ENCODE data around the gene INPP4B.

INPP4B gene

DNA sequence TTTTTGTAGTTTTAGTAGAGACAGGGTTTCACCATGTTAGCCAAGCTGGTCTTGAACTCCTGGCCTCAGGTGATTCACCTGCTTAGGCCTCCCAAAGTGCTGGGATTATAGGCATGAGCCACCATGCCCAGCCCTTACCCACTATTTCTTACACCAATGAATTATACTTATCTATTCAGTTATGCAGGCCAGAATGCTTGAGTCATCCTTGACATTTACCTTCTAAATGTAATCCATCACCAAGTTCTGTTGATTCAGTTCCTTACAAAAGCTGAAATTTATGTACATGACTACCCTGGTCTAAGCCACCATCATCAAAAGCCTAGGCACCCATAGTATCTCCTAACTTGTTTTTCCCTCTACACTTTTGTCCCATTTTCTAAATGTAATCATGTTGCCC lies 624.0 kb downstream of the INPP4B start:
- Histone ChIP-seq H3K4me3 (ENCODE audit: low read depth in 1 of 2, low read length in 2 of 2) (no peak overlapping the region), H3K9ac (ENCODE audit: low read depth in 1 of 2, low read length in 2 of 2) (no peak overlapping the region), H3K27me3 (ENCODE audit: control insufficient read depth in 1 of 2, insufficient read depth in 2 of 2, low read length in 2 of 2) (no peaks in the 10 kb centered on the region), H3K4me1 (ENCODE audit: control insufficient read depth in 1 of 2, insufficient read depth in 2 of 2, low read length in 2 of 2) (no peaks in the 10 kb centered on the region), H3K36me3 (ENCODE audit: control insufficient read depth in 1 of 2, insufficient read depth in 2 of 2, low read length in 2 of 2) (no peaks in the 10 kb centered on the region), H3K9me3 (ENCODE audit: control insufficient read depth in 1 of 2, low read length in 2 of 2) (no peaks in the 10 kb centered on the region), H3K27ac (ENCODE audit: low read depth, low read length) (no peak overlapping the region)

DNA sequence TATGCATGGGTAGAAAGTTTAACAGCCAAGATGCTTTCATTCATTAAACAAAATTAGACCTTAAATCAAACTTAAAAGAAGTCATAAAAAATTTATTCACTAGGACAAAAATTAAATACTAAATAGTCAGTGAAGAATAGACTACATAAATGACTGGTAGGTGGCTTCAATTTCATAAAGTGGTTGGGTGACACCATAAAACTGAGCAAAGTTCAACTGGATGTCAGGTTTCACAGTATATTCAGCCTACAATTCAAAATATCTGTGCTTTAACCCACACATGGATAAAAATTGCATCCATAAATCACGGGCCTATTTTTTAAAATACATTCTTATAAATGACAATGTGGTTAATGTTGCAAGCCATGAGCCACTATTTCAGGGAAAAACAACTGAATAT lies 627.4 kb downstream of the INPP4B start:
- Histone ChIP-seq H3K27ac (ENCODE audit: low read depth, low read length) (no peak overlapping the region), H3K9me3 (ENCODE audit: control insufficient read depth in 1 of 2, low read length in 2 of 2) (no peaks in the 10 kb centered on the region), H3K4me1 (ENCODE audit: control insufficient read depth in 1 of 2, insufficient read depth in 2 of 2, low read length in 2 of 2) (no peaks in the 10 kb centered on the region), H3K4me3 (ENCODE audit: low read depth in 1 of 2, low read length in 2 of 2) (no peak overlapping the region), H3K9ac (ENCODE audit: low read depth in 1 of 2, low read length in 2 of 2) (no peak overlapping the region), H3K36me3 (ENCODE audit: control insufficient read depth in 1 of 2, insufficient read depth in 2 of 2, low read length in 2 of 2) (no peaks in the 10 kb centered on the region), H3K27me3 (ENCODE audit: control insufficient read depth in 1 of 2, insufficient read depth in 2 of 2, low read length in 2 of 2) (no peaks in the 10 kb centered on the region)

DNA sequence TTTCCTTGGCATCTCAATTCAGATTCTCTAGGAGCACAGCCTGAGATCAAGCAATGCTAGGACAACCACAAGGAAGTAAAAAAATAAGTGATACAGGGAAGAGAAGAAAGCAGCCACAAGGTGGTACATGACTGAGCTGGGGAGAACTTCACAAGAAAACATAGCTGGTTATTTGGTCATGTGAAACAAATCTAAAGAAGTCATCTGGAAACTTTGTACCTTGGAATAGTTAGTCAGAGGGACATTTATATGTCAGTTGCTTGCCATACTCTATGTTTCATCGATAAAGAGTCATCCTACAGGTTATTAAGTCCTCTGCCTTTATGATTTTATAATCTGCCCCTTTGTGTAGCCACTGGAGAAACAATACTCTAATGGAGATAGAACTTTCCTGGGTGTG lies 634.7 kb downstream of the INPP4B start:
- no peaks in the 10 kb centered on the region for H3K27me3 ChIP-seq (ENCODE audit: control insufficient read depth in 1 of 2, insufficient read depth in 2 of 2, low read length in 2 of 2)
- no peak overlapping the region for H3K27ac ChIP-seq (ENCODE audit: low read depth, low read length)
- no peaks in the 10 kb centered on the region for H3K9me3 ChIP-seq (ENCODE audit: control insufficient read depth in 1 of 2, low read length in 2 of 2)
- H3K36me3 ChIP-seq (ENCODE audit: control insufficient read depth in 1 of 2, insufficient read depth in 2 of 2, low read length in 2 of 2) = no peaks in the 10 kb centered on the region
- no peak overlapping the region for H3K9ac ChIP-seq (ENCODE audit: low read depth in 1 of 2, low read length in 2 of 2)
- no peak overlapping the region for H3K4me3 ChIP-seq (ENCODE audit: low read depth in 1 of 2, low read length in 2 of 2)
- H3K4me1 ChIP-seq (ENCODE audit: control insufficient read depth in 1 of 2, insufficient read depth in 2 of 2, low read length in 2 of 2) = no peaks in the 10 kb centered on the region

DNA sequence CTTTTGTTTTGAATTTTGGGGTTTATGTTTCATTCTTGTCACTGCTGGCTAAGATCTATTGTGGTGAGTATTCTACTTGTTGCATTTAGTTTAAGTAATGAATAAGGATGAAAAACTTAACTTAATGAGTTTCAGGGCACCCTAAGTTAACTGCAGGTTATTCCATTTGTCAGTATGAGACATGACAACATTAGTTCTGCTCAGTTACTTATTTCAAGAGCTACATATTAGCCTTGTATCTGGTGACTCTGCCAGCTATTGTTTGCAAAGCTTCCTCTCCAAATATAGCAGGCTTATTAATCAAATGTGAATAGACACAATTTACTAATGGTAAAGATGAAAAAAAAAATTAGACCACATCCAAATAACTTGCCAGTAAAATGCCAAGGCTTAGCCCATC lies 642.6 kb downstream of the INPP4B start:
- Histone ChIP-seq H3K9ac (ENCODE audit: low read depth in 1 of 2, low read length in 2 of 2) (no peak overlapping the region), H3K4me1 (ENCODE audit: control insufficient read depth in 1 of 2, insufficient read depth in 2 of 2, low read length in 2 of 2) (no peaks in the 10 kb centered on the region), H3K4me3 (ENCODE audit: low read depth in 1 of 2, low read length in 2 of 2) (no peak overlapping the region), H3K27ac (ENCODE audit: low read depth, low read length) (no peak overlapping the region), H3K9me3 (ENCODE audit: control insufficient read depth in 1 of 2, low read length in 2 of 2) (no peaks in the 10 kb centered on the region), H3K27me3 (ENCODE audit: control insufficient read depth in 1 of 2, insufficient read depth in 2 of 2, low read length in 2 of 2) (no peaks in the 10 kb centered on the region), H3K36me3 (ENCODE audit: control insufficient read depth in 1 of 2, insufficient read depth in 2 of 2, low read length in 2 of 2) (no peaks in the 10 kb centered on the region)

DNA sequence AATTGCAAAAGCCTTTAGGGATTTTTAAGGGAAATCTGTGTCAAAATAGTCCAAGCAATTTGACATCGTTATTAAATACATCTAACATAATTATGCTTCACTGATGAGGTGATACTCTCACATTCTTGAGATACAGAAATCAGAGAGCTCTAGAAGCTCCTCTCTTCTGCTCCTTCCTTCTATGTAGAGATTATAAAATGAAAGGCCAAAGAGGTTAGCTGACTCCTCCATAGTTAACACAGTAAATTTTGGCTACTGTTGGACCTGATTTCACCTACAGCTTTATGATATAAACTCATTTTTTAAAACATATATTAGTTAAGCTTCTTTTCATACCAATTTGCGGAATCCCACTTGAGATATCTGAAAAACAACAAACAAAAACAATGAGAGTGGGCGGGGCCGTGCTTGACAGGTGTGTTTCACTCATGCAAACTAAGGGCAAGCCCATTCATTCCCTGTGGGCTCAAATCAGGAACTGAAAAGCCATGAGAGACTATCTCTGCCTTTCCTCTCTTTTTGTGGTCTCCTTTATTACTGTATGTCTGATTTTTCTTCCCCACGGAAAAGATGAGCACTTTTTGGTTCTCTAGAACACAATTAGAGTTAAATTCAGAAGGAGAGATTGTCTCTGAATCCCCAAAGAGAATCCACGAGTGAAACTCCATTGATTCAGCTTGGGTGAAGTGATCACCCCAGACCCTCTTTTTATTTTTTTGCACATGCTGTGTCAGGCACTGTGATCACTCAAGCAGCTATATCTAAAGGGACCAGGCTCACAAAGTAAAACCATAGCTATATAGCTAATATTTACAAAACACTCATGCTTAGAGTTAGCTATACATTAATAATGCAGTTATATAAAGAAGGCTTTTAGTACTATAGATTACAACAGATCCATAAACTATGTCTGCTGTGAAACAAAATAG lies 643.4 kb downstream of the INPP4B start:
- Histone ChIP-seq H3K9ac (ENCODE audit: low read depth in 1 of 2, low read length in 2 of 2) (no peak overlapping the region), H3K4me1 (ENCODE audit: control insufficient read depth in 1 of 2, insufficient read depth in 2 of 2, low read length in 2 of 2) (no peaks in the 10 kb centered on the region), H3K27ac (ENCODE audit: low read depth, low read length) (no peak overlapping the region), H3K9me3 (ENCODE audit: control insufficient read depth in 1 of 2, low read length in 2 of 2) (no peaks in the 10 kb centered on the region), H3K36me3 (ENCODE audit: control insufficient read depth in 1 of 2, insufficient read depth in 2 of 2, low read length in 2 of 2) (no peaks in the 10 kb centered on the region), H3K27me3 (ENCODE audit: control insufficient read depth in 1 of 2, insufficient read depth in 2 of 2, low read length in 2 of 2) (no peaks in the 10 kb centered on the region), H3K4me3 (ENCODE audit: low read depth in 1 of 2, low read length in 2 of 2) (no peak overlapping the region)

DNA sequence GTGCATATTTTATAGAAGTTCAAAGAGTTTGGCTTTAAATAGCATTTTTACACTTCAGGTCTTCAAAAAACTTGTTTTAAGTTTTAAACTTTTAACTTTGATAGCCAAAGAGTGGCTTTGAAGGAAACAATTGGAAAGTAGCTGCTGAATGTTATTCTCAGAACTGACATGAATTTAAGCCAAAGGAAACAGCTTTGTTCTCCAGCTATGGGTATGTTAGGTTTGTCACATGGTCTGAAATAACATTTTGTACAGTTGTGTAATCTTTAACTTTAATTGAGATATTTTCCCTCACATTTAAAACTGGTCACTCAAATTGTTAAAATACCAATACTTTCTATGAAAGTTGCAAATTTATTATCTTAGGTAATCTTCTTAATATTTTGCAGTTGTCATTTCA lies 645.1 kb downstream of the INPP4B start:
- Histone ChIP-seq H3K36me3 (ENCODE audit: control insufficient read depth in 1 of 2, insufficient read depth in 2 of 2, low read length in 2 of 2) (no peaks in the 10 kb centered on the region), H3K27me3 (ENCODE audit: control insufficient read depth in 1 of 2, insufficient read depth in 2 of 2, low read length in 2 of 2) (no peaks in the 10 kb centered on the region), H3K4me3 (ENCODE audit: low read depth in 1 of 2, low read length in 2 of 2) (no peak overlapping the region), H3K9me3 (ENCODE audit: control insufficient read depth in 1 of 2, low read length in 2 of 2) (no peaks in the 10 kb centered on the region), H3K4me1 (ENCODE audit: control insufficient read depth in 1 of 2, insufficient read depth in 2 of 2, low read length in 2 of 2) (no peaks in the 10 kb centered on the region), H3K27ac (ENCODE audit: low read depth, low read length) (no peak overlapping the region), H3K9ac (ENCODE audit: low read depth in 1 of 2, low read length in 2 of 2) (no peak overlapping the region)

DNA sequence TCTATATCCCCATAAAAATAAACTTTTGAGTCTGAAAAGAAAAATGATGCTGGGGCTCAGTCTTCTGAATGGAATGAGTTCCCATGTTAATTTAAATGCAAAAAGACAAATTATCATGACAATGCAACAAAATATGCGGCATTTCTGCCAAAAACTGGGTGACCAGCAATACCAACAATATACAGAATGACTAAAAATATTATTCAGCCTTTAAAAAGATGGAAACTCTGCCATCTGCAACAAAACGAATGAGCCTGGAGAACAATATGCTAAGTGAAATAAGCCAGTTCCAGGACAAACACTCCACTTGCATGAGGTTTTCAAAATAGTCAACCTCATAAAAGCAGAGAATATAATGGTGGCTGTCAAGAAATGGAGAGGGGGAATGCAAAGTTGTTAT lies 651.2 kb downstream of the INPP4B start:
- H3K4me3 ChIP-seq (ENCODE audit: low read depth in 1 of 2, low read length in 2 of 2) = no peak overlapping the region
- no peak overlapping the region for H3K27ac ChIP-seq (ENCODE audit: low read depth, low read length)
- no peaks in the 10 kb centered on the region for H3K27me3 ChIP-seq (ENCODE audit: control insufficient read depth in 1 of 2, insufficient read depth in 2 of 2, low read length in 2 of 2)
- no peaks in the 10 kb centered on the region for H3K9me3 ChIP-seq (ENCODE audit: control insufficient read depth in 1 of 2, low read length in 2 of 2)
- peaks cover 0 to 3% of the 10 kb centered on the region in 2 donors for H3K36me3 ChIP-seq (ENCODE audit: control insufficient read depth in 1 of 2, insufficient read depth in 2 of 2, low read length in 2 of 2)
- H3K9ac ChIP-seq (ENCODE audit: low read depth in 1 of 2, low read length in 2 of 2) = no peak overlapping the region
- H3K4me1 ChIP-seq (ENCODE audit: control insufficient read depth in 1 of 2, insufficient read depth in 2 of 2, low read length in 2 of 2) = no peaks in the 10 kb centered on the region

DNA sequence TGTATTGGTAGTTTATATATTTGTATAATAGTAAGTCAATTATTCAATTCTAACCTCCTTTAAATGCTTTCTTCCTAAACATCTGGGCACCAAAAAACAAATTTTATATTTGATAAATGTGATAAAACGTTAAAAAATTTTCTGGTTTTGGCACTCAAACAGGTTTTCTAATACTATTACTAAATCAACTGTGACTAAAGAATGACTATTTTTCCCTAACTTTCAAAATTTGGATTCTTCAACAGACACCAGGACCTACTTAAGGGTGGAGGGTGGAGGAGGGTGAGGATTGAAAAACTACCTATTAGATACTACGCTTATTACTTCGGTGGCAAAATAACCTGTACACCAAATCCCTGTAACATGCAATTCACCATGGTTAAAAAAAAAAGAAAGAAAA lies 654.2 kb downstream of the INPP4B start:
- Histone ChIP-seq H3K27me3 (ENCODE audit: control insufficient read depth in 1 of 2, insufficient read depth in 2 of 2, low read length in 2 of 2) (no peaks in the 10 kb centered on the region), H3K9me3 (ENCODE audit: control insufficient read depth in 1 of 2, low read length in 2 of 2) (no peaks in the 10 kb centered on the region), H3K36me3 (ENCODE audit: control insufficient read depth in 1 of 2, insufficient read depth in 2 of 2, low read length in 2 of 2) (peaks cover 0 to 3% of the 10 kb centered on the region in 2 donors), H3K4me1 (ENCODE audit: control insufficient read depth in 1 of 2, insufficient read depth in 2 of 2, low read length in 2 of 2) (no peaks in the 10 kb centered on the region), H3K9ac (ENCODE audit: low read depth in 1 of 2, low read length in 2 of 2) (no peak overlapping the region), H3K4me3 (ENCODE audit: low read depth in 1 of 2, low read length in 2 of 2) (no peak overlapping the region), H3K27ac (ENCODE audit: low read depth, low read length) (no peak overlapping the region)

DNA sequence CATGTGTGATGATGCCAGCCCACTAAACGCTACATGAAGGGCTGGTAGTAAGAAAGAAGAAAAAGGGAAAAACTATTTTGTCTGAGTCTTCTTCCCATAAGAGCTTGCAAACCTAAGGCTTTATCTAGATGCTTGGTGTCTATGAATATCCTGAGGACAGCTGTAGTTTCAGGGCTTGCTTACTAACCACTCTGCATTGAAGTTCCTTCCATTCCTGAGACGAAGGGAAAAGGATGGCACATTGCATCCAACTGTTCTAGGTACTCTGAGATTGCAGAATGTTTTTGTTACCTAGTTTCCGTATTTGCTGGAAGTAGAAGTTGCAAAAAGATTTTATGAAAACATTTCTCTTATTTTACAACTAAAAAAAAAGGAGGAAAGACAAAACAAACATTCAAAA lies 665.1 kb downstream of the INPP4B start:
- Histone ChIP-seq H3K27ac (ENCODE audit: low read depth, low read length) (no peak overlapping the region), H3K27me3 (ENCODE audit: control insufficient read depth in 1 of 2, insufficient read depth in 2 of 2, low read length in 2 of 2) (no peaks in the 10 kb centered on the region), H3K4me3 (ENCODE audit: low read depth in 1 of 2, low read length in 2 of 2) (no peak overlapping the region), H3K4me1 (ENCODE audit: control insufficient read depth in 1 of 2, insufficient read depth in 2 of 2, low read length in 2 of 2) (no peaks in the 10 kb centered on the region), H3K9me3 (ENCODE audit: control insufficient read depth in 1 of 2, low read length in 2 of 2) (no peaks in the 10 kb centered on the region), H3K9ac (ENCODE audit: low read depth in 1 of 2, low read length in 2 of 2) (no peak overlapping the region), H3K36me3 (ENCODE audit: control insufficient read depth in 1 of 2, insufficient read depth in 2 of 2, low read length in 2 of 2) (peaks cover 0 to 2% of the 10 kb centered on the region in 2 donors)

DNA sequence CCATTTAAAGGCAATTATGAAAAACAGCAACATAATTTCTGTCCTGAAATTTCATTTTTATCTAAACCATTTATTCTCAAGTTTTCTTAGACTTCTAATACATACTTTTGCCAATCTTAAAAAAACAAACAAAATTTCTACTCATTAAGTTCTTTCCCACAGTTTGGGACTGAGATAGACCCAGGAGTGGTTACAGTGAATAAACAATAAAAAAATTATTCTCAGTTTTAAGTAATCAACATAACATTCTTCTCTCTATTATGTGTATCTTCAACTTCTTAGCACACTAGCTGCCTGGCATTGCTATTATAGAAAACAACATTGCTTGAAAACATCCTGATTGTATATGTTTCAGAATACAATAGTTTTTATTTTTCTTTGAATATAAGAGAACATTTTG lies 676.9 kb downstream of the INPP4B start:
- H3K9ac ChIP-seq (ENCODE audit: low read depth in 1 of 2, low read length in 2 of 2) = no peak overlapping the region
- H3K27me3 ChIP-seq (ENCODE audit: control insufficient read depth in 1 of 2, insufficient read depth in 2 of 2, low read length in 2 of 2) = no peaks in the 10 kb centered on the region
- no peaks in the 10 kb centered on the region for H3K9me3 ChIP-seq (ENCODE audit: control insufficient read depth in 1 of 2, low read length in 2 of 2)
- no peak overlapping the region for H3K4me3 ChIP-seq (ENCODE audit: low read depth in 1 of 2, low read length in 2 of 2)
- no peaks in the 10 kb centered on the region for H3K36me3 ChIP-seq (ENCODE audit: control insufficient read depth in 1 of 2, insufficient read depth in 2 of 2, low read length in 2 of 2)
- no peak overlapping the region for H3K27ac ChIP-seq (ENCODE audit: low read depth, low read length)
- no peaks in the 10 kb centered on the region for H3K4me1 ChIP-seq (ENCODE audit: control insufficient read depth in 1 of 2, insufficient read depth in 2 of 2, low read length in 2 of 2)

All from duodenal mucosa (tissue), 2 donors.